Kidney epithelial cell (primary cell): Measurements from ENCODE around the gene ZBBX. TPM values are rescaled to one million over a fixed set of nuclear protein-coding genes. Genes with fewer than 3 reads are reported as not detected.

Experiments used
- DNase-seq: peaks from one replicate; pipeline ENCODE4 v3.0.0-alpha.2; 2010; ENCODE audit warnings: low read depth
- H3K27me3 ChIP-seq: 2 replicates; pipeline ENCODE4 v1.6.0; 2011; ENCODE audit warnings: low read length; ENCODE audit not compliant: control insufficient read depth, insufficient read depth
- H3K36me3 ChIP-seq: 2 replicates; pipeline ENCODE4 v1.5.1; 2011; ENCODE audit warnings: low read length; ENCODE audit not compliant: control insufficient read depth, insufficient read depth
- H3K4me3 ChIP-seq: 2 replicates; pipeline ENCODE4 v1.5.1; 2011; ENCODE audit warnings: low read depth, mild to moderate bottlenecking, control low read depth, low read length
- CTCF ChIP-seq: IDR thresholded peaks from 2 replicates; pipeline ENCODE4 v1.5.1; 2011; ENCODE audit warnings: mild to moderate bottlenecking, moderate library complexity, low read length, control low read depth, inconsistent platforms; ENCODE audit not compliant: insufficient read depth, poor library complexity, severe bottlenecking
- total RNA-seq: library from RNA; depleted of rRNA; stranded (reverse); fragments of >200 nt; gene quantifications from 2 replicates; pipeline ENCODE4 v1.2.3, GENCODE V29; 2015

The ZBBX gene
- total RNA-seq, 1 donor from 2014 or later = 1.1 TPM

- Histone ChIP-seq H3K36me3 (no peaks in the 10 kb centered on the region), H3K4me3 (no peak overlapping the region), H3K27me3 (no peaks in the 10 kb centered on the region)
- TF ChIP-seq CTCF = no peak
- no peak for DNase-seq
These were observed 171.1 kb downstream of the ZBBX start for GRCh38 chr3:167209011-167209410.

- DNase-seq = no peak
- Histone ChIP-seq H3K36me3 (no peaks in the 10 kb centered on the region), H3K27me3 (no peaks in the 10 kb centered on the region), H3K4me3 (no peak overlapping the region)
- no peak for TF ChIP-seq CTCF
These were observed 177.0 kb downstream of the ZBBX start for GRCh38 chr3:167203062-167203461.

- Histone ChIP-seq H3K36me3 (no peaks in the 10 kb centered on the region), H3K4me3 (no peak overlapping the region), H3K27me3 (no peaks in the 10 kb centered on the region)
- no peak for DNase-seq
- no peak for TF ChIP-seq CTCF
These were observed 181.0 kb downstream of the ZBBX start for GRCh38 chr3:167198949-167199600.

Other genes starting within 250 kb of the ZBBX start
- gene SERPINI2, start 93.7 kb upstream of the ZBBX start, total RNA-seq = not detected in 2 replicates